ENCODE data around the gene GLI2. TPM values are rescaled to one million over a fixed set of nuclear protein-coding genes. Genes with fewer than 3 reads are reported as not detected.

Gene GLI2
- total and polyA plus RNA-seq, 2 donors from 2014 or later: 0.32 to 3.7 TPM

DNA sequence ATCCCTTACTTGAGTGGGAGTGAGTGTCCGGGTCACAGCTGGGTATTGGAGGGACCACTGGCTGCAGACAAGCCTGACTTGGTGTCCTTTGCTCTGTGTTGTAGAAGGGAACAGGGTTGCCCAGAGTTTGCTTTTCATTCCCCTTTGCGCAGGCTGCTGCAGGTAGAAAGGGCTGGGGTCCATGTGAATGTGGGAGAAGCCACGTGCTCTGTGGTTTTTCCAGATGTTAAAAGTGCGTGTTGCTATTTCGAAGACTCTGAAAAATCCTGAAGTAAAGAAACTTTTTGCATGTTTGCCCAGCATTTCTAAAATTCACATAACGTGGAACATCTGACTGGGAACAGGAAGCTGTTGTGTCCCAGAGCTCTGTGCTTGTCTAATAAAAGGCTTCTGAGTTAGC is 28.8 kb downstream of the GLI2 start:
- DNase-seq (peak in 3 of 5 donors; percentile 10 to 43 (median 27)), FAIRE-seq (no peak)
- Histone ChIP-seq H3K9ac (ENCODE audit: low read length in 3 of 3) (no peak overlapping the region), H3K36me3 (ENCODE audit: control insufficient read depth in 2 of 3, insufficient read depth in 3 of 3, low read length in 3 of 3) (no peaks in the 10 kb centered on the region), H3K4me3 (ENCODE audit: low read length in 3 of 3) (no peak overlapping the region), H3K27ac (ENCODE audit: low read depth in 2 of 2, low read length in 2 of 2) (peak overlapping the region in 1 of 2 donors; percentile 74), H3K9me3 (ENCODE audit: control insufficient read depth in 2 of 3, insufficient read depth in 1 of 3, low read length in 3 of 3) (no peaks in the 10 kb centered on the region), H3K4me1 (ENCODE audit: control insufficient read depth in 2 of 3, insufficient read depth in 2 of 3, low read depth in 1 of 3, low read length in 3 of 3) (peaks cover 8 to 30% (median 11%) of the 10 kb centered on the region in 3 donors), H3K27me3 (ENCODE audit: control insufficient read depth, insufficient read depth, low read length) (no peaks in the 10 kb centered on the region)
- TF ChIP-seq, protein P1, sequence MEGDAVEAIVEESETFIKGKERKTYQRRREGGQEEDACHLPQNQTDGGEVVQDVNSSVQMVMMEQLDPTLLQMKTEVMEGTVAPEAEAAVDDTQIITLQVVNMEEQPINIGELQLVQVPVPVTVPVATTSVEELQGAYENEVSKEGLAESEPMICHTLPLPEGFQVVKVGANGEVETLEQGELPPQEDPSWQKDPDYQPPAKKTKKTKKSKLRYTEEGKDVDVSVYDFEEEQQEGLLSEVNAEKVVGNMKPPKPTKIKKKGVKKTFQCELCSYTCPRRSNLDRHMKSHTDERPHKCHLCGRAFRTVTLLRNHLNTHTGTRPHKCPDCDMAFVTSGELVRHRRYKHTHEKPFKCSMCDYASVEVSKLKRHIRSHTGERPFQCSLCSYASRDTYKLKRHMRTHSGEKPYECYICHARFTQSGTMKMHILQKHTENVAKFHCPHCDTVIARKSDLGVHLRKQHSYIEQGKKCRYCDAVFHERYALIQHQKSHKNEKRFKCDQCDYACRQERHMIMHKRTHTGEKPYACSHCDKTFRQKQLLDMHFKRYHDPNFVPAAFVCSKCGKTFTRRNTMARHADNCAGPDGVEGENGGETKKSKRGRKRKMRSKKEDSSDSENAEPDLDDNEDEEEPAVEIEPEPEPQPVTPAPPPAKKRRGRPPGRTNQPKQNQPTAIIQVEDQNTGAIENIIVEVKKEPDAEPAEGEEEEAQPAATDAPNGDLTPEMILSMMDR (IDR thresholded peaks at IDR 0.05; ENCODE audit: borderline replicate concordance, extremely low read depth, insufficient read depth): no peak
- intact Hi-C loops (cut with DNase I): no loop called here

DNA sequence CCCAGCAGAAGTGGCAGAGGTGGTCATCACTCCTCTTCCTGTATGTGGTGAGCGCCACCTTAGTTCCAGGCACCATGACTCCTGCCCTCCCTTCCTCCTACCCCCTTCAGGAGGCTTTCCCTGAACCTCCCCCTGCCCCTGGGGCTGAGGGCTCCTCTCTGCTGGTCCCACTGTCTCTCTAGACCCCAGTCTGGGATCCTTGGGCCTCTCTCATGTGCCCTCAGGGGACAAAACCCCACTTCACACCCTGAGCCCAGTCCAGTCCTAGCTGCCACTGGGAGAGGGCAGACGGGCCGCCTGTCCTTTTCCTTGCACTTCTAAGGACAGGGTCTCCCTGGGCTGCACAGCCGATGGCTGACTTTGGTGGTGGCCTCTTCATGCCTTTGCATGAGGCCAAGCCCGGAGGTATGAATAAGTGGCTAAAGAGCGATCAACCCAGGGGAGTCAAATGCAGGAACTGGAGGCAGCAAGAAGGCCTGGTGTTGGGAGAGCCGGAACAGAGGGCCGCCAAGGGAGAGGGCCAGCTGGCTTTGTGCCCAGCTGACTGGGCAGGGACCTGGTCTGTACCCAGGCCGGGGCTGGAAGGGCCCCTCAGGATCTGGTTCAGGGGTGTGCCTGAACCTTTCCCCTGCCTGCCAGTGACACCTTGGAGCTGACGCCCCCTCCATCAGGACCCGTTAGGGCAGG is 29.5 kb downstream of the GLI2 start:
- Histone ChIP-seq H3K27ac (ENCODE audit: low read depth in 2 of 2, low read length in 2 of 2) (peak overlapping the region; percentile 63 to 74), H3K9me3 (ENCODE audit: control insufficient read depth in 2 of 3, insufficient read depth in 1 of 3, low read length in 3 of 3) (no peaks in the 10 kb centered on the region), H3K9ac (ENCODE audit: low read length in 3 of 3) (no peak overlapping the region), H3K4me1 (ENCODE audit: control insufficient read depth in 2 of 3, insufficient read depth in 2 of 3, low read depth in 1 of 3, low read length in 3 of 3) (peaks cover 4 to 30% (median 11%) of the 10 kb centered on the region in 3 donors), H3K36me3 (ENCODE audit: control insufficient read depth in 2 of 3, insufficient read depth in 3 of 3, low read length in 3 of 3) (no peaks in the 10 kb centered on the region), H3K27me3 (ENCODE audit: control insufficient read depth, insufficient read depth, low read length) (no peaks in the 10 kb centered on the region), H3K4me3 (ENCODE audit: low read length in 3 of 3) (no peak overlapping the region)
- DNase-seq (peak in 2 of 5 donors; percentile 54 to 78), FAIRE-seq (no peak)
- intact Hi-C loops (cut with DNase I): no loop called here
- TF ChIP-seq, protein P1 (IDR thresholded peaks at IDR 0.05; ENCODE audit: borderline replicate concordance, extremely low read depth, insufficient read depth): no peak

DNA sequence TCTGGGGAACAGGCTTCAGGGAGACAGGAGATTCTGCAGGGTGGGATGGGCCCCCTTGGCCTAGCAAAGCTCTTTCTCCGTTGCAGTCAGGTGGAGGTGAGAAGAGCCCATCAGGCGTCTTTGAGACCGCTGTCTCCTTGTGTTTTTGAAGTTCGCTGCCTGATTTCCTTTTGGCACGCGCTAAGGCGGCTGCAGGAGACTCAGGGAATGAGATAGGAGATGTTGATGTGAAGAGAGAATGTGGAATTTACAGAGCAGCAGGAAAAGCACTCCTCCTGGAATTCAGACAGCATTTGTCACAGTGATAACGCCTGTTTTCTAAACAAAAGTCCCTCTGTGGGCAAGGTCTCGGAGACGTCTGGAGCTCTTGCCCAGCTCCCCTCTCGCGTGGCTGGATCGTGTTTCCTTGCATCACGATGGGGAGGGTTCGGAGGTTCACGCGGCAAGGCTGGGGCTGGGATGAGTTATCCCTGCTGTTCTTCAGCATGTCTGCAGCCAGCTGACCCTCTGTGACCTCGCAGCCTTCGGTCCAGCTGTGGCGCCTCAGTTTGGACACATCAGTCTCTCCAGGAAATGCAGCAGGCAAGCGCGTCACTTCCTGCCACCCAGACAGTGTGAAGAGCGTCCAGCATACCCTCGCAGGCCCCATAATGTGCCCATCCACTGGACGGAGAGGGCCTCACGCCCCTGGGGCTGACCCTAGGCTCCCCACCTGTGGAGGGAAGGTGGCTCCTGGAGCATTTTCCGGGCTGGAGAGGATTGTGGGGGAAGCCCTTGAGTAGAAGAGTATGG is 30.2 kb downstream of the GLI2 start:
- Histone ChIP-seq H3K27me3 (ENCODE audit: control insufficient read depth, insufficient read depth, low read length) (no peaks in the 10 kb centered on the region), H3K4me1 (ENCODE audit: control insufficient read depth in 2 of 3, insufficient read depth in 2 of 3, low read depth in 1 of 3, low read length in 3 of 3) (peaks cover 0 to 26% (median 11%) of the 10 kb centered on the region in 3 donors), H3K36me3 (ENCODE audit: control insufficient read depth in 2 of 3, insufficient read depth in 3 of 3, low read length in 3 of 3) (no peaks in the 10 kb centered on the region), H3K4me3 (ENCODE audit: low read length in 3 of 3) (no peak overlapping the region), H3K9ac (ENCODE audit: low read length in 3 of 3) (no peak overlapping the region), H3K9me3 (ENCODE audit: control insufficient read depth in 2 of 3, insufficient read depth in 1 of 3, low read length in 3 of 3) (no peaks in the 10 kb centered on the region), H3K27ac (ENCODE audit: low read depth in 2 of 2, low read length in 2 of 2) (peak overlapping the region; percentile 79 to 90)
- TF ChIP-seq, protein P1 (IDR thresholded peaks at IDR 0.05; ENCODE audit: borderline replicate concordance, extremely low read depth, insufficient read depth): no peak
- DNase-seq (peak; percentile 91 to 96 (median 92)), FAIRE-seq (no peak)
- intact Hi-C loops (cut with DNase I): no loop called here

Data from kidney (tissue), 14 donors.